PC-3 (cell line): ENCODE data around the gene MASP2. TPM values are rescaled to one million over a fixed set of nuclear protein-coding genes. Genes with fewer than 3 reads are reported as not detected.

Experiments used
- ATAC-seq: fragments of 200-7000 bp; cut with Tn5 transposase; 2 replicates; pipeline ENCODE4 v1.9.1; 2020; ENCODE audit warnings: mild to moderate bottlenecking, moderate library complexity
- BruUV-seq: library from RNA; stranded (reverse); fragments of 400-500 nt; replicated peaks from 2 replicates; lab custom pipeline; 2021; lab: Mats Ljungman, UMichigan
- CTCF ChIA-PET: fragments of 300-600 bp; sonication (Branson Sonifier 250); formaldehyde crosslinking; loops from one replicate; lab custom pipeline; 2022; ENCODE audit warnings: antibody characterized with exemption; lab: Charles Lee
- POLR2A ChIA-PET: fragments of 300-600 bp; sonication (Branson Sonifier 250); formaldehyde crosslinking; loops from one replicate; lab custom pipeline; 2022; ENCODE audit warnings: antibody characterized with exemption; ENCODE audit not compliant: unreplicated experiment; lab: Charles Lee
- DNase-seq: peaks from one replicate; pipeline ENCODE4 v3.0.0-alpha.2; 2015
- H2AFZ ChIP-seq: fragments of 300-600 bp; sonication (generic); 2 replicates; pipeline ENCODE4 v1.6.0; 2016; ENCODE audit warnings: antibody characterized with exemption, low read length
- H3F3A ChIP-seq: fragments of 300-600 bp; sonication (generic); one replicate; pipeline ENCODE4 v1.6.0; 2017; ENCODE audit warnings: antibody characterized with exemption, low read length, control low read depth, mild to moderate bottlenecking; ENCODE audit not compliant: unreplicated experiment
- H3K27ac ChIP-seq: fragments of 300-600 bp; sonication (generic); 2 replicates; pipeline ENCODE4 v1.5.1; 2016; ENCODE audit warnings: mild to moderate bottlenecking, low read length
- H3K27me3 ChIP-seq: fragments of 300-600 bp; sonication (generic); 2 replicates; pipeline ENCODE4 v1.6.1; 2016; ENCODE audit warnings: low read length, mixed read lengths
- H3K36me3 ChIP-seq: fragments of 300-600 bp; sonication (generic); 2 replicates; pipeline ENCODE4 v1.6.1; 2016; ENCODE audit warnings: low read depth, mixed run types, low read length, mixed read lengths
- H3K4me1 ChIP-seq: fragments of 300-600 bp; sonication (generic); 2 replicates; pipeline ENCODE4 v1.5.1; 2016; ENCODE audit warnings: low read length; ENCODE audit not compliant: insufficient read depth
- H3K4me2 ChIP-seq: fragments of 300-600 bp; sonication (generic); 2 replicates; pipeline ENCODE4 v1.6.0; 2016; ENCODE audit warnings: low read length
- H3K4me3 ChIP-seq: fragments of 300-600 bp; sonication (generic); 2 replicates; pipeline ENCODE4 v1.5.1; 2016; ENCODE audit warnings: mild to moderate bottlenecking, low read length, mixed read lengths
- H3K79me2 ChIP-seq: fragments of 300-600 bp; sonication (generic); 2 replicates; pipeline ENCODE4 v1.6.1; 2017; ENCODE audit warnings: low read length, mixed read lengths
- H3K9ac ChIP-seq: fragments of 300-600 bp; sonication (generic); 2 replicates; pipeline ENCODE4 v1.6.0; 2016; ENCODE audit warnings: mild to moderate bottlenecking, low read length
- H3K9me2 ChIP-seq: fragments of 300-600 bp; sonication (generic); replicated peaks from 2 replicates; pipeline ENCODE4 v1.6.1; 2016; ENCODE audit warnings: mixed run types, low read length, mixed read lengths
- H3K9me3 ChIP-seq: fragments of 300-600 bp; sonication (generic); 2 replicates; pipeline ENCODE4 v1.6.1; 2016; ENCODE audit warnings: low read length, mixed read lengths
- H4K20me1 ChIP-seq: fragments of 300-600 bp; sonication (generic); 2 replicates; pipeline ENCODE4 v1.6.1; 2016; ENCODE audit warnings: low read length, mixed read lengths
- EZH2 ChIP-seq: fragments of 300-600 bp; sonication (generic); IDR thresholded peaks from one replicate; pipeline ENCODE4 v1.6.1; 2017; ENCODE audit warnings: antibody characterized with exemption, mild to moderate bottlenecking, low read length; ENCODE audit not compliant: unreplicated experiment
- EZH2phosphoT487 ChIP-seq: fragments of 300-600 bp; sonication (generic); IDR thresholded peaks from 2 replicates; pipeline ENCODE4 v1.6.1; 2018; ENCODE audit warnings: mild to moderate bottlenecking, antibody characterized with exemption, low read length, borderline replicate concordance
- intact Hi-C: fragments of 100-400 bp; cut with micrococcal nuclease; formaldehyde crosslinking; loops from 2 replicates; pipeline ENCODE4 v1.9.0; 2023
- total RNA-seq: library from RNA; depleted of rRNA; stranded (reverse); fragments of >200 nt; gene quantifications from 2 replicates; pipeline ENCODE4 v1.2.3, GENCODE V29; 2014; rRNA removed
- TF ChIP-seq, protein P1 (sequence below): fragments of 300-600 bp; sonication (generic); conservative IDR thresholded peaks from 2 replicates; pipeline ENCODE4 v1.5.1; 2017; ENCODE audit warnings: antibody characterized with exemption, low read depth, mild to moderate bottlenecking, low read length

MASP2 gene
- total RNA-seq, 1 experiment from 2014 or later = 0.26 TPM

DNA sequence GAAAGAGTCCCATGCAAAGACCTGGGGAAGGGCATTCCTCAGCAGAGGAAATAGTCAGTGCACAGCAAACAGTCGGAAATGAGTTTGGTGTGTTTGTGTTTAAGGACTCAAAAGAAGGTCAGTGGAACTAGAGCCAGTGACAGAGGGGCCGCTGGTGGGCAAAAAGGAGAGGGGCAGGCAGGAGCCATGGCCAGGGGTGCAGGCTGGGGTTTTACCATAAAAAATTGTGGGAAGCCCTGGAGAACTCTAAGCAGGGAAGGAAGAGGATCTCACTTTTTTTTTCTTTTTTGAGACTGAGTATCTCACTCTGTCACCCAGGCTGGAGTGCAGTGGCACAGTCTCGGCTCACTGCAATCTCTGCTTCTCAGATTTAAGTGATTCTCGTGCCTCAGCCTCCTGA lies 68.3 kb downstream of the MASP2 start:
- no peak overlapping the region for H3K27ac ChIP-seq
- no peaks in the 10 kb centered on the region for H3K27me3 ChIP-seq
- H3K36me3 ChIP-seq = no peaks in the 10 kb centered on the region
- no peak overlapping the region for H3K9ac ChIP-seq
- H3K4me3 ChIP-seq = no peak overlapping the region
- ChIA-PET POLR2A (no interaction called here), CTCF (no interaction called here)
- DNase-seq = no peak
- H3F3A ChIP-seq = no peaks in the 10 kb centered on the region
- no peak overlapping the region for H2AFZ ChIP-seq
- H3K9me2 ChIP-seq = no peaks in the 10 kb centered on the region
- no peak overlapping the region for H3K4me2 ChIP-seq
- intact Hi-C loops = no loop called here
- no peaks in the 10 kb centered on the region for H3K79me2 ChIP-seq
- no peaks in the 10 kb centered on the region for H3K9me3 ChIP-seq
- TF ChIP-seq EZH2 = no peak
- no peak for TF ChIP-seq EZH2phosphoT487
- TF ChIP-seq, protein P1, sequence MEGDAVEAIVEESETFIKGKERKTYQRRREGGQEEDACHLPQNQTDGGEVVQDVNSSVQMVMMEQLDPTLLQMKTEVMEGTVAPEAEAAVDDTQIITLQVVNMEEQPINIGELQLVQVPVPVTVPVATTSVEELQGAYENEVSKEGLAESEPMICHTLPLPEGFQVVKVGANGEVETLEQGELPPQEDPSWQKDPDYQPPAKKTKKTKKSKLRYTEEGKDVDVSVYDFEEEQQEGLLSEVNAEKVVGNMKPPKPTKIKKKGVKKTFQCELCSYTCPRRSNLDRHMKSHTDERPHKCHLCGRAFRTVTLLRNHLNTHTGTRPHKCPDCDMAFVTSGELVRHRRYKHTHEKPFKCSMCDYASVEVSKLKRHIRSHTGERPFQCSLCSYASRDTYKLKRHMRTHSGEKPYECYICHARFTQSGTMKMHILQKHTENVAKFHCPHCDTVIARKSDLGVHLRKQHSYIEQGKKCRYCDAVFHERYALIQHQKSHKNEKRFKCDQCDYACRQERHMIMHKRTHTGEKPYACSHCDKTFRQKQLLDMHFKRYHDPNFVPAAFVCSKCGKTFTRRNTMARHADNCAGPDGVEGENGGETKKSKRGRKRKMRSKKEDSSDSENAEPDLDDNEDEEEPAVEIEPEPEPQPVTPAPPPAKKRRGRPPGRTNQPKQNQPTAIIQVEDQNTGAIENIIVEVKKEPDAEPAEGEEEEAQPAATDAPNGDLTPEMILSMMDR = no peak
- no peak for ATAC-seq
- H4K20me1 ChIP-seq = no peaks in the 10 kb centered on the region
- peaks cover 14% of the 10 kb centered on the region; the same call in 1 of the 2 replicates for H3K4me1 ChIP-seq
- BruUV-seq = no TSS peak

Other genes starting within 250 kb of the MASP2 start
- gene TARDBP, start 34.6 kb downstream of the MASP2 start, total RNA-seq = 78.5 and 102 TPM in 2 replicates
- 151 and 290 TPM in 2 replicates for gene SRM, start 12.8 kb upstream of the MASP2 start, total RNA-seq
- 95.9 and 96.3 TPM in 2 replicates for gene EXOSC10, start 52.6 kb upstream of the MASP2 start, total RNA-seq
- gene ANGPTL7, start 142.1 kb upstream of the MASP2 start, total RNA-seq = not detected in 2 replicates
- gene MTOR, start 215.3 kb upstream of the MASP2 start, total RNA-seq = 48.0 and 53.6 TPM in 2 replicates
- gene UBIAD1, start 226.0 kb upstream of the MASP2 start, total RNA-seq = 14.5 and 14.8 TPM in 2 replicates